Activated gamma-delta T cell treated with Interleukin-2 at 50 U/mL for 16 hours (primary cell): ENCODE data around the gene NAA40.

Experiments
- DNase-seq: peaks from one replicate; pipeline ENCODE4 v3.0.0-alpha.2; 2020

NAA40 gene

GRCh38 chr11:63938479-63939396 is at the start of gene NAA40:
TSS of gene NAA40 (plus strand) at chr11:63939002. CDS start at chr11:63939097, 95 bp downstream.
- DNase-seq, result peak; percentile 91

GRCh38 chr11:63889344-63889743 is 49.5 kb upstream of the NAA40 start:
- no peak for DNase-seq

- no peak for DNase-seq
These were observed 48.4 kb upstream of the NAA40 start for GRCh38 chr11:63890368-63890767.

GRCh38 chr11:63892228-63892627 is 46.6 kb upstream of the NAA40 start:
- no peak for DNase-seq

- DNase-seq, result no peak
These were observed 45.4 kb upstream of the NAA40 start for GRCh38 chr11:63893355-63893754.

GRCh38 chr11:63896071-63896470 is 42.7 kb upstream of the NAA40 start:
- no peak for DNase-seq

- no peak for DNase-seq
These were observed 41.2 kb upstream of the NAA40 start for GRCh38 chr11:63897459-63898146.

GRCh38 chr11:63901660-63902059 is 37.1 kb upstream of the NAA40 start:
- no peak for DNase-seq

GRCh38 chr11:63903884-63904283 is 34.9 kb upstream of the NAA40 start:
- no peak for DNase-seq

GRCh38 chr11:63904743-63905142 is 34.1 kb upstream of the NAA40 start:
- no peak for DNase-seq

GRCh38 chr11:63905179-63905578 is 33.6 kb upstream of the NAA40 start:
- DNase-seq, result no peak

- no peak for DNase-seq
These were observed 32.7 kb upstream of the NAA40 start for GRCh38 chr11:63906087-63906486.

- peak; percentile 58 for DNase-seq
These were observed 32.2 kb upstream of the NAA40 start for GRCh38 chr11:63906585-63906984.

GRCh38 chr11:63907063-63907462 is 31.7 kb upstream of the NAA40 start:
- no peak for DNase-seq

- DNase-seq, result no peak
These were observed 30.8 kb upstream of the NAA40 start for GRCh38 chr11:63907808-63908530.

- DNase-seq, result no peak
These were observed 30.0 kb upstream of the NAA40 start for GRCh38 chr11:63908631-63909401.

- DNase-seq, result no peak
These were observed 29.0 kb upstream of the NAA40 start for GRCh38 chr11:63909591-63910506.

- no peak for DNase-seq
These were observed 28.1 kb upstream of the NAA40 start for GRCh38 chr11:63910675-63911074.

GRCh38 chr11:63911440-63911839 is 27.4 kb upstream of the NAA40 start:
- no peak for DNase-seq

GRCh38 chr11:63911876-63912275 is 26.9 kb upstream of the NAA40 start:
- DNase-seq, result no peak

- DNase-seq, result no peak
These were observed 26.1 kb upstream of the NAA40 start for GRCh38 chr11:63912678-63913077.
